ACHN (cell line): Measurements from ENCODE around the gene ST8SIA5.
"Not testable (repeated sequence)": the region's sequence is repeated elsewhere in the genome, so short reads cannot be mapped to it uniquely, and the experiment has no call there.

ENCODE experiments used
- DNase-seq: peaks from one replicate; pipeline ENCODE4 v3.0.0-alpha.2; 2015
- in situ Hi-C: cut with HindIII; loops from 2 replicates; pipeline ENCODE4 v1.10.0; 2017; ENCODE audit warnings: low sequenced_read_pairs, low pct_ligation_motif_present, low pct_unique_long_range_greater_than_20kb

The ST8SIA5 gene

GRCh38 chr18:46756559-46757201, at the start of gene ST8SIA5:
Gene ST8SIA5 (minus strand): TSS chr18:46757053. CDS start chr18:46756508, 545 bp downstream.
- in situ Hi-C loops = no loop called here

GRCh38 chr18:46795945-46796344, 39.1 kb upstream of the ST8SIA5 start:
- DNase-seq, in situ Hi-C loops: not testable (repeated sequence)

More at GRCh38 chr18:46756559-46757201, at the start of gene ST8SIA5:
- no peak for DNase-seq

- no peak for DNase-seq
- in situ Hi-C loops = no loop called here
Observed at GRCh38 chr18:46794607-46795006, 37.8 kb upstream of the ST8SIA5 start.

- no peak for DNase-seq
- in situ Hi-C loops = no loop called here
Observed at GRCh38 chr18:46793565-46793964, 36.7 kb upstream of the ST8SIA5 start.

GRCh38 chr18:46789088-46789487, 32.2 kb upstream of the ST8SIA5 start:
- DNase-seq = no peak
- in situ Hi-C loops = no loop called here

GRCh38 chr18:46787674-46788073, 30.8 kb upstream of the ST8SIA5 start:
- in situ Hi-C loops = no loop called here
- DNase-seq = no peak

- no peak for DNase-seq
- in situ Hi-C loops = no loop called here
Observed at GRCh38 chr18:46772357-46772756, 15.5 kb upstream of the ST8SIA5 start.

GRCh38 chr18:46771141-46771540, 14.3 kb upstream of the ST8SIA5 start:
- in situ Hi-C loops = no loop called here
- no peak for DNase-seq

- in situ Hi-C loops = no loop called here
- DNase-seq = no peak
Observed at GRCh38 chr18:46770708-46771107, 13.9 kb upstream of the ST8SIA5 start.

GRCh38 chr18:46768166-46768921, 11.5 kb upstream of the ST8SIA5 start:
- no peak for DNase-seq
- in situ Hi-C loops = no loop called here

GRCh38 chr18:46767217-46767616, 10.4 kb upstream of the ST8SIA5 start:
- no peak for DNase-seq
- in situ Hi-C loops = no loop called here

- in situ Hi-C loops = no loop called here
Observed at GRCh38 chr18:46764586-46764985, 7.7 kb upstream of the ST8SIA5 start.

GRCh38 chr18:46761059-46761769, 4.4 kb upstream of the ST8SIA5 start:
- DNase-seq = no peak
- in situ Hi-C loops = no loop called here

More at GRCh38 chr18:46764586-46764985, 7.7 kb upstream of the ST8SIA5 start:
- no peak for DNase-seq

GRCh38 chr18:46759890-46760289, 3.0 kb upstream of the ST8SIA5 start:
- no peak for DNase-seq

GRCh38 chr18:46756025-46756558, 761 bp downstream of the ST8SIA5 start:
- in situ Hi-C loops = no loop called here

More at GRCh38 chr18:46759890-46760289, 3.0 kb upstream of the ST8SIA5 start:
- in situ Hi-C loops = no loop called here

GRCh38 chr18:46755315-46756024, 1.4 kb downstream of the ST8SIA5 start:
- DNase-seq = no peak
- in situ Hi-C loops = no loop called here

More at GRCh38 chr18:46756025-46756558, 761 bp downstream of the ST8SIA5 start:
- no peak for DNase-seq

GRCh38 chr18:46754661-46755292, 2.1 kb downstream of the ST8SIA5 start:
- in situ Hi-C loops = no loop called here
- DNase-seq = no peak

GRCh38 chr18:46754188-46754587, 2.7 kb downstream of the ST8SIA5 start:
- in situ Hi-C loops = no loop called here

More at GRCh38 chr18:46754188-46754587, 2.7 kb downstream of the ST8SIA5 start:
- no peak for DNase-seq
